ENCODE measurements around the gene TAS1R3.
A peak's percentile ranks its signal among the peaks of the same experiment; 100 is the strongest.

Gene TAS1R3

DNA sequence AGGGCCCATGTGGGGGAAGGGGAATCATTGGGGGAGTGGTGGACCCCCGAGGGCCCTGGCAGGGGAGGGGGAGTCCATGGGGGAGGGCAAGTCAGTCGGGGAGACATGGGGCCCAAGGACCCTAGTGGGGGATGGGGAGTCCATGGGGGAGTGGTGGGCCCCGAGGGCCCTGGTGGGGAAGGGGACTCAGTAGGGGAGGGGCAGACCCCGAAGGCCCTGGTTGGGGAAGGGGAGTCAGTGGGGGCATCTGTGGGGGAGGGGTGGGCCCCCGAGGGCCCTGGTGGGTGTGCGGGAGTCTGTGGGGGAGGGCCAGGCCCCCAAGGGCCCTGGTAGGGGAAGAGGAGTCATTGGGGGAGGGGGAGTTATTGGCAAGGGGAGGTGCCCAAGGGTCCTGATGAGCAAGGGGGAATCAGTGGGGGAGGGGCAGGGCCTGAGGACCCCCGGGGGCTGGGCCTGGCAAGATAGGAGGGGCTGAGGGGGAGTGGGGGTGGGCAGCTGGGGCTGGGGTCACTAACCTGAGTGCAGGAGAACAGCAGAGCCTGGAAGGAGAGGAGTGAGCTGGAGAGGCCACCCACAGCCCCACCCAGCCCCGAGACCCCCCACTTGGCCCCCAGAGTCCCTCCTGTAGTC lies 25.2 kb downstream of the TAS1R3 start:
- H3K27me3 Mint-ChIP-seq = peaks cover 76% of the 10 kb centered on the region
- no peak overlapping the region for H3K4me3 Mint-ChIP-seq
- H3K4me1 Mint-ChIP-seq = peaks cover 62% of the 10 kb centered on the region
- no peaks in the 10 kb centered on the region for H3K9me3 Mint-ChIP-seq
- H3K36me3 Mint-ChIP-seq = no peaks in the 10 kb centered on the region
- ATAC-seq = peak; percentile 20
- H3K27ac Mint-ChIP-seq = no peak overlapping the region

DNA sequence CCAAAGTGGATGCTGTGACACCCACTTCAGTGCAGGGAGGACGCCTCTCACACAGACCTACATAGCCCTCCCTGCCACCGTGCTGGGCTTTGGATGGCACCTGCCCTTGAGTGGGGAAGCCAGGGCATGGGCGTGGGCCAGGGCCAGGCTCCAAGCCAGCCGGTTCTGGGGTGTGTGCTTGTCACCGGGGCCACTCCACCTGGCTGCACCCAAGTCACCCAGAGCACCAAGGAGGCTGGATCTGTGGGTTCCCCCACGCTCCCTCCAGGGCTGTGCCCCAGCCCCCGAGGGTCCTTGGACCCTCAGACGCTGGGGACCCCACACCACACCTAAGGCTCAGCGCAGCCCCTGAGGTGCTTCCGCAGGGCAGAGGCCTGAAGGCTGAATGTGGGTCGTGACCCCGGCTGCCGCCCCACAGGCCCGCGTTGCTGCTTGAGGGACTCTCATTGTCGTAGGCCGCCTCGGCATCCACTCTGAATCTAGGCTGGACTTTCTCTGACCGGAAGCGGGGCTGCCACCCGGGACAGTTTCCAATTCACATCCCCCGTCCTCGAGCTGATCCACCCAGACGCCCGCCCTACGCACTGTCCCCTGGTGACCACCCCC lies 25.8 kb downstream of the TAS1R3 start:
- Mint-ChIP-seq H3K27me3 (peaks cover 76% of the 10 kb centered on the region), H3K4me3 (no peak overlapping the region), H3K27ac (no peak overlapping the region), H3K9me3 (no peaks in the 10 kb centered on the region), H3K36me3 (no peaks in the 10 kb centered on the region), H3K4me1 (peaks cover 62% of the 10 kb centered on the region)
- ATAC-seq = no peak

DNA sequence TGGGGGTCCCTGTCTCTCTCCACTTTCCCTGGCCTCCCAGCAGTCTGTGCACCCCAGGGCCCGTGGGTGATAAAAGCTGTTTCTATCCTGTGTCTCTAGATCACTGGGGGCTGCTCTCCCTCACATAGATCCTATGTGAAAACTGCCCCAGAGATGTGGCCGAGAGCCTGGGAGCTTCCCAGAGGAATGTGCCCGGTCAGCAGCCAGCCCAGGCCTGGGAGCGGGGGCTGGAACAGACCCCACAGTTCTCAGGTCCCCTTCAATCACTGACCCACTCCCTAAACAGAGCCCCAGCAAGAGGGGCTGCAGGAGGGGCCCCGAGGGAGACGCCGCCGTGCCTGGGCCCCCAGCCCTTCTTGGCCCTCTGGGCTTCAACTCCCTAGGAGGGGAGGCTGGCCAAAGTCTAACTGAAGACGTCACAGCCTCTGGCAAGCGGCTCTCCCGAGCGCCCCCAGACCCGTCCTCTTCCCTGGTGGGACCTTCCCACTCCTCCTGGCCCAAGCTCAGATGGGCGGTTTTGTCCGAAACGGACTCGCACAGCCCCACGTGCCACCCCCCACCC lies 26.9 kb downstream of the TAS1R3 start:
- Mint-ChIP-seq H3K9me3 (no peaks in the 10 kb centered on the region), H3K27me3 (peaks cover 65% of the 10 kb centered on the region), H3K27ac (no peak overlapping the region), H3K36me3 (no peaks in the 10 kb centered on the region), H3K4me3 (no peak overlapping the region), H3K4me1 (peaks cover 51% of the 10 kb centered on the region)
- ATAC-seq = no peak

DNA sequence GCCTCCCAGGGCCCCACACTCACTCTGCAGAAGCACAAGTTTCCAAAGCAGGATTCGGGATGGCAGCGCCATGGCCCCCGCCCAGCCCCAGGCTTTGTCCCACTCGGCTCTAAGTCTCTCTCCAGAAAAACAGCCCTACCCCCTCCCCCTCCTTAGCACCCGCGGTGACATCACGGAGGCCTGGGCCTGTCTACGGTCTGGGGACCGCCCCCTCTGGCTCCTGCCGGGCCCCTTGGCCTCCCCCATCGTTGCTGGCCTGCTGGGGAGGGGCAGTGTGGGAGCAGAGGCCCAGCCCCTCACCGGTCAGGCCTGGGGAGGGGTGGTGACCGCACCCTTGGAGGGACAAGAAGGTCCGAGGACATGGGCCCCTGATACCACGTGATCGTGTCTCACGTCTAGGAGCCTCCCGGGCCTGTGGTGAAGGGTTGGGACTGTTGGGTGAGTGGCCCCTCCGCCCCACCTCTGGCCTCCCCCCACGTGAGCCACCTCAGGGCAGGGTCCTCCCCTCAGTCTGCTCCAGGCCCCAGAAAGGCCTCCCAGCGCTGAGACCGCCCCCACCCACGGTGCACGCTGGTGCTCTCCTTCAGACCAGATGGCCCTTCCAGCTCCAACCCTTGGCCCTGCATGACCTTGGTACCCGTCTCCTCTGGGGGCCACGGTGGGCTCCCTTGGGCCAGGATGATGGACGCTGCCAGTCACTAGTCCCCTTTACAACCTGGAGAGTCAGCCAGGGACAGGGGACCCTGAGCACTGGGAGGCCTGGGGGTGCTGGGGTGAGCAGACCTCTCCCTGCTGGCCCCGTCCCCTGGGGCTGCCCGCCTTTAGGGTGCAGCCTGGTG lies 27.6 kb downstream of the TAS1R3 start, which contains the start of gene MXRA8:
Gene MXRA8 (minus strand): TSS at position 123 of the 839 bp plus-strand sequence. CDS start 51 bp downstream, at position 72.
- H3K27me3 Mint-ChIP-seq = peaks cover 58% of the 10 kb centered on the region
- H3K27ac Mint-ChIP-seq = no peak within 1 kb of the TSS
- ATAC-seq = no peak
- no peaks in the 10 kb centered on the region for H3K36me3 Mint-ChIP-seq
- H3K9me3 Mint-ChIP-seq = no peaks in the 10 kb centered on the region
- H3K4me1 Mint-ChIP-seq = peaks cover 44% of the 10 kb centered on the region
- no peak within 1 kb of the TSS for H3K4me3 Mint-ChIP-seq

DNA sequence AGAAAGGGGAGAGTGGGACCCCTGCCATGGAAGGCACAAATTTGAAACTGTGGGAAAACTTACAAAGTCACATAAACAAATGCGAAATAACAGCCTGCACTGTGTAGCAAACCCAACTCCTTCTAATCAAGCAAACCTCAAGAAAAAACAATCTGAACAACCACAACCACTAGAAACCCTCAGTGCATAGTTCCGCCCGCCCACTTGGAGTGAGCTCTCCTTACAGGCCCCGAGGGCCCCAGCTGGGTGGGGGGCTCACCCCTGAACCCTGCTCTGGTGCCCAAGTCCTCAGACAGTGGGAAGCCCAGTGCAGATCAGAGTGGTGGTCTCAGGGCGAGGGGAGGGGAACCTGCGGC lies 28.2 kb downstream of the TAS1R3 start:
- H3K4me1 Mint-ChIP-seq = peaks cover 38% of the 10 kb centered on the region
- no peak overlapping the region for H3K4me3 Mint-ChIP-seq
- H3K36me3 Mint-ChIP-seq = no peaks in the 10 kb centered on the region
- no peak overlapping the region for H3K27ac Mint-ChIP-seq
- ATAC-seq = peak; percentile 1
- peaks cover 52% of the 10 kb centered on the region for H3K27me3 Mint-ChIP-seq
- H3K9me3 Mint-ChIP-seq = no peaks in the 10 kb centered on the region

DNA sequence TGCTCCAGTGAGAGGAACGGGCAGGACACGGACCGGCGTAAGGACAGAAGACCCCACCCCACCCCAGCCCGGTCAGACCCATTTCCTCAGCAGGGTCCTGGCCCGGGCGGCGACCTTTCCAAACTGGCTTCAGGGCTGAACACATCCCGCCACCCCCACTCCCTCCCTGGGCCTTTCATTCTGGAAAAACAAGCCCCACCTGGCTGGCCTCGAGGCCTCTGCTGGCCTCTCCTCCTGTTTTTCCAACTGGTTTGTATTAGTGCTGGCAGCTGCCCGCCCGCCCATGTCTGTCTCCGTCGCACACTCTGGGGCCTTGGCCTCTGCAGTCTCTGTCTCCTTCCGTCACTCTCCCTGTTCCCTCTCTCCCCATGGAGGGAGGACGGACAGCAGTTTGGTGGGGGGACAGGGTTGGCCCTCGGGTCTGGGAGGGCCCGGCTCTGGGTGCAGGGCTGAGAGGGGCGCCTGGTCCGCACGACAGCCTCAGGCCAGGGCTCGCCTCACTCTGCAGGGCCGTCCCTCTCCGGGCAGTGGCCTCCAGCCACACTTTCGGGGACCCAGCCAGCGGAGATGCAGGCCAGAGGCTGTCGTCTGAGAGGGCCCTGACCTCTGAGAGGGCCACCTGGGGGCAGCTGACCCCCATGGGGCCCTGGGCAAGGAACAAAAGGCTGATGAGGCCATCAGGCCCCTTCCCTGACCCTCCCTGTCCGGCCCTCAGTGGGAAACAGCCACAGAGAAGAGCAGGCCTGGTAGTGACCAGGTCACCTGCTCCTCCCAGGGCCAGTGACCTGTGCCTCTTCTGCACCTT lies 28.8 kb downstream of the TAS1R3 start:
- Mint-ChIP-seq H3K9me3 (no peaks in the 10 kb centered on the region), H3K4me3 (no peak overlapping the region), H3K36me3 (no peaks in the 10 kb centered on the region), H3K4me1 (peaks cover 32% of the 10 kb centered on the region), H3K27me3 (peaks cover 46% of the 10 kb centered on the region), H3K27ac (no peak overlapping the region)
- ATAC-seq = no peak

DNA sequence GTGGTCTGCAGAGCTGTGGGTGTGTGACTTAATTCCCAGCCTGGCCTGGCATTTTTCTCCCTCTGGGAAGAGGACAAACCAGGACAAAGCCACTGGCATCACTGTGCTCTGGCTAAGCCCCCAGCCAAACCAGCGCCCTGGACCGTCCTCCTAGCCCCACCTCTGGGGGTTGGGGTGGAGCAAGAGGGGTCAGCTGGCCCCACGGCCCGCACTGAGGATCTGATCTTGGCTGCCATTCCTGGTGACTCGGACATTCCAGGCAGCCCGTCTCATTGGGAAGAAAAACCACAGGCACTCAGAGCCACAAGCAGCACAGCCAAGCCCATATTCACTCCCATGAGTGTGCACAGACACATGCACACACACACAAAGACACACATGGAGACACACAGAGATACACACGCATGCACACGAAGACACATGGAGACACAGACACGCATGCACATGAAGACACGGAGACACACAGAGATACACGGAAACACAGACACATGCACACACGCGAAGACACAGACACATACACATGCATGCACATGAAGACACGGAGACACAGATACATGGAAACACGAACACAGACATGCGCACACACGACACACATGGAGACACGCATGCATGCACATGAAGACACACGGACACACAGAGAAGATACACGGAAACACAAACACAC lies 29.6 kb downstream of the TAS1R3 start:
- Mint-ChIP-seq H3K36me3 (no peaks in the 10 kb centered on the region), H3K4me1 (peaks cover 31% of the 10 kb centered on the region), H3K4me3 (no peak overlapping the region), H3K27ac (no peak overlapping the region), H3K9me3 (no peaks in the 10 kb centered on the region), H3K27me3 (peaks cover 43% of the 10 kb centered on the region)
- no peak for ATAC-seq

DNA sequence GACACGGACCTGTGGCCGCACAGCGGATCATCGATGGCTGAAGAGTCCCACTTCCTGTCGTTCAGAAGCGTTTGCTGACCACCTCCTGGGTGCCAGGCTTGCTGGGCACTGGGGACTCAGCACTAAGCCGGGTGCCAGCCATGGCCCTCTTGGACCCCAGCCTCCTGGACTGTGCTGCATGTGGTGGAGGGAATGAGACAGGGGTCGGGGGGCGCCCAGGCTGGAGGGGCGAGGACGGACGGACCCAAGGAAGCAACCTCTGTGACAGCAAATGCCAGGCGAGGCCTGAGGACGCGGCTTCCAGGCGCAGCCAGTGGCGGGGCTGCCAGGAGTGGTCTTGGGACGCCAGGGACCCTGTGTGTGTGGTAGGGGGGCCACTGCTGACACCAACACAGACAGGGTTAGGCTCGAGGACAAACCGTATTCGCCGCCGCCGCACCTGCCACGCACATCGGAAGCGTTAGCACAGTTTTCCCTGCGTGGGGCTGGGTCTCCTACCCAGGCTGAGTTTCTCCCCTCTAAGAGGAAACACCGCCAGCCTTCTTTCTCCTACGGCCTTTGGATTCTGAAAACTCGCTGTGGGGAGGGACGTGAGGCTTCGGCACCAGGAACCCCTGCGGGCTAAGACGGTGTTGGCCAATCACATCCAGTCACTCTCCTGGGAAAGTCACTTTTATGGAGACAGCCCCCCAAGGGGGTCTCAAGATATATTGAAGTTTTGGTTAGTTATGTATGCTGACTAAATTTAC lies 30.3 kb downstream of the TAS1R3 start:
- H3K4me1 Mint-ChIP-seq = peaks cover 31% of the 10 kb centered on the region
- H3K9me3 Mint-ChIP-seq = no peaks in the 10 kb centered on the region
- no peak overlapping the region for H3K27ac Mint-ChIP-seq
- no peaks in the 10 kb centered on the region for H3K36me3 Mint-ChIP-seq
- ATAC-seq = no peak
- H3K27me3 Mint-ChIP-seq = peaks cover 43% of the 10 kb centered on the region
- H3K4me3 Mint-ChIP-seq = no peak overlapping the region

DNA sequence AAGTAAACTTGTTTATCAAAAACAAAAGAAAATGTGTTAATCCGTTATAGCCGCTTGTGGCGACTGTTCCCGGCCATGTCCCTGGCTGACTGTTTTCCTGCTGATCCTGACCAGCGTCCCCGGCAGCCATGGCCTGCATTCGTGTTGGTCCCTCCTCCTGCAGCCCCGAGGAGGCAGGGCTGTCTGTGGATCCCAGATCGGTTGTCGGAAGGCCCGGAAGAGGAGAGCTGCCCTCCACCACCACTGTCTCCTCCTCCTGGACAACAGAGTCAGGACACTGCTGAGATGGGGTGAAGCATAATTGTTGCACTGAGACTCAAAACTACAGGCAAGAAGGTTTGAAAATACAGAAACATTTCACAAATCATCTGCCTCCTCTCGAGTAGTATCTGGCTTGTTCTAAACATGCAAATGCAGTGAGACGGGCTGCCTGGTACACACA lies 30.9 kb downstream of the TAS1R3 start:
- Mint-ChIP-seq H3K4me1 (peaks cover 30% of the 10 kb centered on the region), H3K36me3 (no peaks in the 10 kb centered on the region), H3K9me3 (no peaks in the 10 kb centered on the region), H3K4me3 (no peak overlapping the region), H3K27me3 (peaks cover 40% of the 10 kb centered on the region), H3K27ac (no peak overlapping the region)
- ATAC-seq = no peak

DNA sequence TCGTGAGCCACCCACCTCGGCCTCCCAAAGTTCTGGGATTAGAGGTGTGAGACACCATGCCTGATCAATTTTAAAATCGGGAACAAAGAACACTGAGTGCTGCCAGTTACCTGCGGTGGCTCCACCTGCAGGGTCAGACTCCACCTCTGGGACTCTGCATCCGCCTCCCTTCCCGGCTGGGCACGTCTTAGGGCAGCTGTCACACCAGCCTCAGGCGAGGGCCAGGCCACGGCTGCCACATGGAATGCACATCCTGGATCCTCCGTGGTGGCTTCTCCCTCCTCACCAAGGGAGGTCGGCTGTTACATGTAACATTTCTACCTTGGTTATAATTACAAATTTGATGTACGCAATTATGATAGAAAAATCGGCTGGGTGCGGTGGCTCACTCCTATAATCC lies 33.2 kb downstream of the TAS1R3 start:
- Mint-ChIP-seq H3K27ac (no peak overlapping the region), H3K36me3 (no peaks in the 10 kb centered on the region), H3K27me3 (peaks cover 17% of the 10 kb centered on the region), H3K4me3 (no peak overlapping the region), H3K4me1 (peaks cover 7% of the 10 kb centered on the region), H3K9me3 (no peaks in the 10 kb centered on the region)
- ATAC-seq = no peak

DNA sequence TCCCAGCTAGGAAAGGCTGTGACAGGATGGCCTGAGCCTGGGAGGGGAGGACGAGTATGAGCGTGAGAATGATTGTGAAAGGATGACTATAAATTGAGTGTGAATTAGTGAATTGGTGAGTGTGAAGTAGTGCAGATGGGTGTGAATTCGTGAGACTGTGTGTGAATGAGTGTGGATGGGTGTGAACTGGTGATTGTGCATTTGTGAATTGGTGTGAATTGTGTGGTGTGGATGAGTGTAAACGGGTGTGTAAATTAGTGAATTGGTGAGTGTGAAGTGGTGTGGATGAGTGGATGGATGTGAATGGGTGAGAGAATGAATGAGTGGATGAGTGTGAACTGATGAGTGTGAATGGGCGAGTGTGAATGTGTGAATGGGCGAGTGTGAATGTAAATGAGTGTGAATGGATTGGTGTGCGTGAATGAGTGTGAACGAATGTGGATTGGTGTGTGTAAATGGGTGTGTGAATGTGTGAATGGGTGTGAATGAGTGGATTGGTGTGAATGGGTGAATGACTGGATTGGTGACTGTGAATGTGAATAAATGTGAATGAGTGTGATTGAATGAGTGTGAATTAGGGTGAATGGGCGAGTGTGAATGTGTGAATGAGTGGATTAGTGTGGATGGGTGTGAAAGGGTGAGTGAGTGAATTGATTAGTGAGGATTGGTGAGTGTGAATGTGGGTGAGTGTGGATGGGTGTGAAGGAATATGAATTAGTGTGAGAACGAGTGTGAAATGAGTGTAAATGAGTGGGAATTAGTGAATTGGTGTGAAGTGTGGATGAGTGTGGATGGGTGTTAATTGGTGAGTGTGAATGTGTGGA lies 35.0 kb downstream of the TAS1R3 start:
- Mint-ChIP-seq H3K27ac (no peak overlapping the region), H3K27me3 (peaks cover 3% of the 10 kb centered on the region), H3K4me3 (no peak overlapping the region), H3K9me3 (no peaks in the 10 kb centered on the region), H3K4me1 (no peaks in the 10 kb centered on the region), H3K36me3 (no peaks in the 10 kb centered on the region)
- no peak for ATAC-seq

DNA sequence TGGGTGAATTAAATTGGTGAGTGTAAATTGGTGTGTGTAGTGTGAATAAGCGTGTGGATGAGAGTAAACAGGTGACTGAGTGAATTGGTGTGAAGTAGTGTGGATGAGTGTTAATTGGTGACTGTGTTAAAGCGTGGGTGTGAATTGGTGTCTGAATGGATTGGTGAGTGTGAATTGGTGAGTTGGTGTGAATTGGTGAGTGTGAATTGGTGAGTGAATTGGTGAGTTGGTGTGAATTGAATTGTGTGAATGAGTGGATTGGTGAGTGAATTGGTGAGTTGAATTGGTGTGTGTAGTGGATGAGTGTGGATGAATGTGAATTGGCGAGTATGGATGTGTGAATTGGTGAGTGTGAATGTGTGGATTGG lies 35.6 kb downstream of the TAS1R3 start:
- ATAC-seq = no peak
- H3K4me3 Mint-ChIP-seq = no peak overlapping the region
- no peak overlapping the region for H3K27ac Mint-ChIP-seq
- no peaks in the 10 kb centered on the region for H3K27me3 Mint-ChIP-seq
- H3K36me3 Mint-ChIP-seq = no peaks in the 10 kb centered on the region
- no peaks in the 10 kb centered on the region for H3K9me3 Mint-ChIP-seq
- no peaks in the 10 kb centered on the region for H3K4me1 Mint-ChIP-seq

DNA sequence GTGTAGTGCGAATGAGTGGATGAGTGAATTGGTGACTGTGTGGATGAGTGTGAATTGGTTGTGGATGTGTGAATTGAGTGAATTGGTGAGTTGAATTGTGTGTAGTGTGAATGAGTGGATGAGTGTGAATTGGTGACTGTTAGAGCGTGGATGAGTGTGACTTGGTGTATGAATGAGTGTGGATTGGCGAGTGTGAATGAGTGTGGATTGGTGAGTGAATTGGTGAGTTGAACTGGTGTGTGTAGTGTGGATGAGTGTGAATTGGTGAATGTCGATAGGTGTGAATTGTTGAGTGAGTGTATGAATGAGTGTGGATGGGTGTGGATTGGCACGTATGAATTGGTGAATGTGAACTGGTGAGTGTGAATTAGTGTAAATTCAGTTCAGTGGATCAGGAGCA lies 36.2 kb downstream of the TAS1R3 start:
- Mint-ChIP-seq H3K4me3 (no peak overlapping the region), H3K27me3 (no peaks in the 10 kb centered on the region), H3K9me3 (no peaks in the 10 kb centered on the region), H3K36me3 (no peaks in the 10 kb centered on the region), H3K4me1 (peaks cover 5% of the 10 kb centered on the region), H3K27ac (no peak overlapping the region)
- no peak for ATAC-seq

Measured in stimulated activated memory B cell treated with anti-CD40 and anti-IgM and Interleukin-4, amounts not matched to agents 10 μg/mL and 1 μg/mL and 100 μg/mL, for 72 hours (primary cell).